DOHH2 (cell line): ENCODE results near the gene GPRC5A.
"Not testable (repeated sequence)": the region's sequence is repeated elsewhere in the genome, so short reads cannot be mapped to it uniquely, and the experiment has no call there.

Source experiments
- H3F3A ChIP-seq: fragments of 200-600 bp; sonication (generic), shearing (Covaris generic); 2 replicates; pipeline ENCODE4 v1.6.0; 2016; ENCODE audit warnings: antibody characterized with exemption, mild to moderate bottlenecking; ENCODE audit not compliant: control insufficient read depth, insufficient read depth
- H3K27ac ChIP-seq: fragments of 200-600 bp; sonication (generic); 2 replicates; pipeline ENCODE4 v1.5.1; 2014; ENCODE audit warnings: low read depth, mild to moderate bottlenecking, low read length, moderate library complexity
- H3K27me3 ChIP-seq: fragments of 200-600 bp; sonication (generic); 2 replicates; pipeline ENCODE4 v1.6.1; 2014; ENCODE audit warnings: mild to moderate bottlenecking, low read length, mixed read lengths; ENCODE audit not compliant: control insufficient read depth
- H3K36me3 ChIP-seq: fragments of 200-600 bp; sonication (generic); 2 replicates; pipeline ENCODE4 v1.6.1; 2014; ENCODE audit warnings: mild to moderate bottlenecking, low read length, moderate library complexity, mixed read lengths; ENCODE audit not compliant: control insufficient read depth
- H3K4me1 ChIP-seq: fragments of 200-600 bp; sonication (generic); 2 replicates; pipeline ENCODE4 v1.6.1; 2014; ENCODE audit warnings: mild to moderate bottlenecking, low read length, mixed read lengths; ENCODE audit not compliant: control insufficient read depth
- H3K4me2 ChIP-seq: fragments of 200-600 bp; sonication (generic); 2 replicates; pipeline ENCODE4 v1.6.0; 2014; ENCODE audit warnings: mild to moderate bottlenecking, low read length, moderate library complexity
- H3K4me3 ChIP-seq: fragments of 200-600 bp; sonication (generic); 2 replicates; pipeline ENCODE4 v1.5.1; 2014; ENCODE audit warnings: mild to moderate bottlenecking, low read length, mixed read lengths
- H3K79me2 ChIP-seq: fragments of 200-600 bp; sonication (generic); 2 replicates; pipeline ENCODE4 v1.6.1; 2014; ENCODE audit warnings: mild to moderate bottlenecking, low read length, mixed read lengths; ENCODE audit not compliant: control insufficient read depth
- H3K9me2 ChIP-seq: fragments of 200-600 bp; sonication (generic); replicated peaks from 2 replicates; pipeline ENCODE4 v1.6.1; 2014; ENCODE audit warnings: mild to moderate bottlenecking, low read length, mixed read lengths; ENCODE audit not compliant: control insufficient read depth
- H3K9me3 ChIP-seq: fragments of 200-600 bp; sonication (generic); 2 replicates; pipeline ENCODE4 v1.6.1; 2014; ENCODE audit warnings: antibody characterized with exemption, low read length, mixed read lengths; ENCODE audit not compliant: control insufficient read depth, insufficient read depth
- H4K20me1 ChIP-seq: fragments of 200-600 bp; sonication (generic); 2 replicates; pipeline ENCODE4 v1.6.0; 2014; ENCODE audit warnings: low read depth, mild to moderate bottlenecking, antibody characterized with exemption, low read length, moderate library complexity; ENCODE audit not compliant: control insufficient read depth, insufficient read depth
- CTCF ChIP-seq: fragments of 200-600 bp; sonication (generic); IDR thresholded peaks from one replicate; pipeline ENCODE4 v1.5.1; 2014; ENCODE audit warnings: antibody characterized with exemption, mild to moderate bottlenecking, low read depth, low read length; ENCODE audit not compliant: poor library complexity, severe bottlenecking
- EZH2phosphoT487 ChIP-seq: fragments of 200-600 bp; sonication (generic); IDR thresholded peaks from 2 replicates; pipeline ENCODE4 v1.6.1; 2017; ENCODE audit warnings: borderline replicate concordance, mild to moderate bottlenecking, antibody characterized with exemption, low read length, moderate library complexity, mixed read lengths

Gene GPRC5A

GRCh38 chr12:12872934-12873275, 18.5 kb upstream of the GPRC5A start:
- TF ChIP-seq CTCF (no peak), EZH2phosphoT487 (no peak)
- Histone ChIP-seq H4K20me1 (no peaks in the 10 kb centered on the region), H3K27me3 (no peaks in the 10 kb centered on the region), H3F3A (no peaks in the 10 kb centered on the region), H3K4me2 (no peak overlapping the region), H3K4me1 (peaks cover 4% of the 10 kb centered on the region), H3K79me2 (no peaks in the 10 kb centered on the region), H3K4me3 (no peak overlapping the region), H3K9me2 (no peaks in the 10 kb centered on the region), H3K9me3 (no peaks in the 10 kb centered on the region), H3K36me3 (no peaks in the 10 kb centered on the region), H3K27ac (no peak overlapping the region)

DNA sequence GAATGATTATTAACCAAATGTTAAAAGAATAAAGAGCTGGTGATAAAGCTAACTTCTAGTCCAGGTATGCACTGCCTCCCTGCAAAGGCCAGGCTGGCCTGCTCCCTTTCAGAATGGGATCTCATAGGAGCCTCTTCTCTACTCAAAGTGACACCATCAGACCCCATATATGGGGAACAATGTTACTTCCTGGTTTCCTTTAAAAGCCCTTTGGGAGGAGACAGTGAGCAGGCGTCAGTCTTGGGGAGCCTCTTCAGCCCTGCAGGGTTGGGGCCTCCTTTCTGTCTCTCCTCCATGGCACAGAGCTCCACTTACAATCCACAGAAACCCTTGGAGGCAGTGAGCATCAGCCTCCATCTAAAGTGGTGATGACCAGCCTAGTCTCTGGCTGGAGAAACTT, 17.3 kb upstream of the GPRC5A start:
- Histone ChIP-seq H4K20me1 (no peaks in the 10 kb centered on the region), H3F3A (no peaks in the 10 kb centered on the region), H3K4me3 (no peak overlapping the region), H3K27me3 (no peaks in the 10 kb centered on the region), H3K79me2 (no peaks in the 10 kb centered on the region), H3K27ac (no peak overlapping the region), H3K36me3 (no peaks in the 10 kb centered on the region), H3K9me3 (no peaks in the 10 kb centered on the region), H3K4me2 (no peak overlapping the region), H3K4me1 (peaks cover 4% of the 10 kb centered on the region), H3K9me2 (no peaks in the 10 kb centered on the region)
- no peak for TF ChIP-seq CTCF
- TF ChIP-seq EZH2phosphoT487: no peak

DNA sequence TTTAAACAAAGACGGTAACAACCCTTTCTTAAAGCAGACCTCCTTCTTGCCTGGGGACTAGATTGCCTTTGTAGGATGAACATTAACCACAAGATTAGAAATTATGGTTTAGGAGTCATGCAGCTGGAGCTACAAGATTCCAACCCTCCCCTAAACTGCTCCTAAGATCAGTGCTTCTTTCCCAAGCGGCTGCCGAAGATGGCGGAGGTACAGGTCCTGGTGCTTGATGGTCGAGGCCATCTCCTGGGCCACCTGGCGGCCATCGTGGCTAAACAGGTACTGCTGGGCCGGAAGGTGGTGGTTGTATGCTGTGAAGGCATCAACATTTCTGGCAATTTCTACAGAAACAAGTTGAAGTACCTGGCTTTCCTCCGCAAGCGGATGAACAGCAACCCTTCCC, 16.1 kb upstream of the GPRC5A start:
- not testable (repeated sequence) for H3K27ac ChIP-seq, H3K9me3 ChIP-seq, H3K79me2 ChIP-seq, H3F3A ChIP-seq, H3K27me3 ChIP-seq, H3K36me3 ChIP-seq, H3K4me3 ChIP-seq, H3K4me2 ChIP-seq, H3K4me1 ChIP-seq, H4K20me1 ChIP-seq, H3K9me2 ChIP-seq

- TF ChIP-seq EZH2phosphoT487 (no peak), CTCF (no peak)
- peaks cover 4% of the 10 kb centered on the region for H3K4me1 ChIP-seq
- no peaks in the 10 kb centered on the region for H3K79me2 ChIP-seq
- no peaks in the 10 kb centered on the region for H4K20me1 ChIP-seq
- H3K36me3 ChIP-seq: no peaks in the 10 kb centered on the region
- H3K9me3 ChIP-seq: no peaks in the 10 kb centered on the region
- H3K4me3 ChIP-seq: no peak overlapping the region
- no peak overlapping the region for H3K27ac ChIP-seq
- no peaks in the 10 kb centered on the region for H3K9me2 ChIP-seq
- no peaks in the 10 kb centered on the region for H3F3A ChIP-seq
- no peaks in the 10 kb centered on the region for H3K27me3 ChIP-seq
- no peak overlapping the region for H3K4me2 ChIP-seq
Measured at GRCh38 chr12:12877153-12877768, 14.1 kb upstream of the GPRC5A start.
